Measurements from ENCODE around the gene MCF2L2.

MCF2L2 gene

GRCh38 chr3:183307749-183308148, 120.7 kb downstream of the MCF2L2 start:
- TF ChIP-seq SIN3A (IDR thresholded peaks at IDR 0.05; ENCODE audit: borderline replicate concordance, insufficient read depth, low read length) (no peak), REST (IDR thresholded peaks at IDR 0.05; ENCODE audit: insufficient read depth in 1 of 2, low read depth in 2 of 2, low read length in 2 of 2) (no peak)

GRCh38 chr3:183306798-183307671, 121.4 kb downstream of the MCF2L2 start:
- no peak for TF ChIP-seq POLR2AphosphoS5 (IDR thresholded peaks at IDR 0.05; ENCODE audit: low read depth, low read length)
- no peak for TF ChIP-seq SIN3A (IDR thresholded peaks at IDR 0.05; ENCODE audit: borderline replicate concordance, insufficient read depth, low read length)
- no peak for TF ChIP-seq REST (IDR thresholded peaks at IDR 0.05; ENCODE audit: insufficient read depth in 1 of 2, low read depth in 2 of 2, low read length in 2 of 2)
- no peak for TF ChIP-seq TAF1 (IDR thresholded peaks at IDR 0.05; ENCODE audit: borderline replicate concordance, insufficient read depth, low read length)
- no peak for TF ChIP-seq FOXP2 (optimal IDR thresholded peaks at IDR 0.05; ENCODE audit: borderline replicate concordance, extremely low read depth, extremely low read length, insufficient read depth)

GRCh38 chr3:183303690-183304089, 124.7 kb downstream of the MCF2L2 start:
- no peak for TF ChIP-seq SIN3A (IDR thresholded peaks at IDR 0.05; ENCODE audit: borderline replicate concordance, insufficient read depth, low read length)
- TF ChIP-seq POLR2AphosphoS5 (IDR thresholded peaks at IDR 0.05; ENCODE audit: low read depth, low read length), result no peak
- TF ChIP-seq TAF1 (IDR thresholded peaks at IDR 0.05; ENCODE audit: borderline replicate concordance, insufficient read depth, low read length), result no peak
- TF ChIP-seq REST (IDR thresholded peaks at IDR 0.05; ENCODE audit: insufficient read depth in 1 of 2, low read depth in 2 of 2, low read length in 2 of 2), result no peak

- no peak for TF ChIP-seq FOXP2 (optimal IDR thresholded peaks at IDR 0.05; ENCODE audit: borderline replicate concordance, extremely low read depth, extremely low read length, insufficient read depth)
- TF ChIP-seq SIN3A (IDR thresholded peaks at IDR 0.05; ENCODE audit: borderline replicate concordance, insufficient read depth, low read length), result no peak
Observed at GRCh38 chr3:183301937-183302580, 126.4 kb downstream of the MCF2L2 start.

- TF ChIP-seq POLR2AphosphoS5 (IDR thresholded peaks at IDR 0.05; ENCODE audit: low read depth, low read length) (no peak), SIN3A (IDR thresholded peaks at IDR 0.05; ENCODE audit: borderline replicate concordance, insufficient read depth, low read length) (no peak), TAF1 (IDR thresholded peaks at IDR 0.05; ENCODE audit: borderline replicate concordance, insufficient read depth, low read length) (no peak), REST (IDR thresholded peaks at IDR 0.05; ENCODE audit: insufficient read depth in 1 of 2, low read depth in 2 of 2, low read length in 2 of 2) (no peak), FOXP2 (optimal IDR thresholded peaks at IDR 0.05; ENCODE audit: borderline replicate concordance, extremely low read depth, extremely low read length, insufficient read depth) (no peak)
Observed at GRCh38 chr3:183300996-183301562, 127.3 kb downstream of the MCF2L2 start.

Measured in PFSK-1 (cell line).